ENCODE measurements around the gene FMC1. TPM values are rescaled to one million over a fixed set of nuclear protein-coding genes. Genes with fewer than 3 reads are reported as not detected.

FMC1 gene
- total RNA-seq, 1 donor = 2.2 TPM

GRCh38 chr7:139359366-139360209 lies 18.5 kb downstream of the FMC1 start, which contains the start of gene LUC7L2:
TSS of gene LUC7L2 (plus strand) at chr7:139359894. CDS start at chr7:139360262, 368 bp downstream.
- peaks cover 35% of the 10 kb centered on the region for H3K4me1 ChIP-seq (ENCODE audit: insufficient read depth, low read length)
- no peaks in the 10 kb centered on the region for H3K27me3 ChIP-seq (ENCODE audit: insufficient read depth, low read length)
- H3K4me3 ChIP-seq (ENCODE audit: low read length) = peak within 1 kb of the TSS; percentile 77

GRCh38 chr7:139360210-139360947 lies 19.2 kb downstream of the FMC1 start:
- H3K27me3 ChIP-seq (ENCODE audit: insufficient read depth, low read length) = no peaks in the 10 kb centered on the region
- H3K4me1 ChIP-seq (ENCODE audit: insufficient read depth, low read length) = peaks cover 27% of the 10 kb centered on the region
- H3K9me3 ChIP-seq (ENCODE audit: low read depth, low read length) = no peaks in the 10 kb centered on the region
- peak overlapping the region; percentile 77 for H3K4me3 ChIP-seq (ENCODE audit: low read length)

More at GRCh38 chr7:139359366-139360209, 18.5 kb downstream of the FMC1 start, which contains the start of gene LUC7L2:
- no peaks in the 10 kb centered on the region for H3K9me3 ChIP-seq (ENCODE audit: low read depth, low read length)

GRCh38 chr7:139360948-139361307 lies 19.8 kb downstream of the FMC1 start:
- Histone ChIP-seq H3K4me1 (ENCODE audit: insufficient read depth, low read length) (peaks cover 21% of the 10 kb centered on the region), H3K27me3 (ENCODE audit: insufficient read depth, low read length) (no peaks in the 10 kb centered on the region), H3K4me3 (ENCODE audit: low read length) (peak overlapping the region; percentile 77), H3K9me3 (ENCODE audit: low read depth, low read length) (no peaks in the 10 kb centered on the region)

GRCh38 chr7:139361523-139361922 lies 20.4 kb downstream of the FMC1 start:
- H3K4me1 ChIP-seq (ENCODE audit: insufficient read depth, low read length) = peaks cover 21% of the 10 kb centered on the region
- H3K4me3 ChIP-seq (ENCODE audit: low read length) = no peak overlapping the region
- no peaks in the 10 kb centered on the region for H3K9me3 ChIP-seq (ENCODE audit: low read depth, low read length)
- no peaks in the 10 kb centered on the region for H3K27me3 ChIP-seq (ENCODE audit: insufficient read depth, low read length)

GRCh38 chr7:139362302-139362701 lies 21.2 kb downstream of the FMC1 start:
- Histone ChIP-seq H3K27me3 (ENCODE audit: insufficient read depth, low read length) (no peaks in the 10 kb centered on the region), H3K4me1 (ENCODE audit: insufficient read depth, low read length) (peaks cover 21% of the 10 kb centered on the region), H3K4me3 (ENCODE audit: low read length) (no peak overlapping the region), H3K9me3 (ENCODE audit: low read depth, low read length) (no peaks in the 10 kb centered on the region)

GRCh38 chr7:139362981-139363380 lies 21.8 kb downstream of the FMC1 start:
- Histone ChIP-seq H3K9me3 (ENCODE audit: low read depth, low read length) (no peaks in the 10 kb centered on the region), H3K4me1 (ENCODE audit: insufficient read depth, low read length) (peaks cover 18% of the 10 kb centered on the region), H3K4me3 (ENCODE audit: low read length) (no peak overlapping the region), H3K27me3 (ENCODE audit: insufficient read depth, low read length) (no peaks in the 10 kb centered on the region)

- no peak overlapping the region for H3K4me3 ChIP-seq (ENCODE audit: low read length)
- peaks cover 16% of the 10 kb centered on the region for H3K4me1 ChIP-seq (ENCODE audit: insufficient read depth, low read length)
- H3K9me3 ChIP-seq (ENCODE audit: low read depth, low read length) = no peaks in the 10 kb centered on the region
- no peaks in the 10 kb centered on the region for H3K27me3 ChIP-seq (ENCODE audit: insufficient read depth, low read length)
These were observed 24.2 kb downstream of the FMC1 start for GRCh38 chr7:139365336-139365735.

GRCh38 chr7:139366400-139366799 lies 25.3 kb downstream of the FMC1 start:
- no peaks in the 10 kb centered on the region for H3K27me3 ChIP-seq (ENCODE audit: insufficient read depth, low read length)
- H3K4me3 ChIP-seq (ENCODE audit: low read length) = no peak overlapping the region
- H3K4me1 ChIP-seq (ENCODE audit: insufficient read depth, low read length) = peaks cover 16% of the 10 kb centered on the region
- no peaks in the 10 kb centered on the region for H3K9me3 ChIP-seq (ENCODE audit: low read depth, low read length)

- no peak overlapping the region for H3K4me3 ChIP-seq (ENCODE audit: low read length)
- H3K4me1 ChIP-seq (ENCODE audit: insufficient read depth, low read length) = peaks cover 6% of the 10 kb centered on the region
- H3K9me3 ChIP-seq (ENCODE audit: low read depth, low read length) = no peaks in the 10 kb centered on the region
- no peaks in the 10 kb centered on the region for H3K27me3 ChIP-seq (ENCODE audit: insufficient read depth, low read length)
These were observed 26.5 kb downstream of the FMC1 start for GRCh38 chr7:139367438-139368155.

- Histone ChIP-seq H3K4me1 (ENCODE audit: insufficient read depth, low read length) (no peaks in the 10 kb centered on the region), H3K27me3 (ENCODE audit: insufficient read depth, low read length) (no peaks in the 10 kb centered on the region), H3K4me3 (ENCODE audit: low read length) (no peak overlapping the region), H3K9me3 (ENCODE audit: low read depth, low read length) (no peaks in the 10 kb centered on the region)
These were observed 29.3 kb downstream of the FMC1 start for GRCh38 chr7:139370301-139370942.

GRCh38 chr7:139370943-139371313 lies 29.8 kb downstream of the FMC1 start:
- no peaks in the 10 kb centered on the region for H3K27me3 ChIP-seq (ENCODE audit: insufficient read depth, low read length)
- no peak overlapping the region for H3K4me3 ChIP-seq (ENCODE audit: low read length)
- no peaks in the 10 kb centered on the region for H3K9me3 ChIP-seq (ENCODE audit: low read depth, low read length)
- H3K4me1 ChIP-seq (ENCODE audit: insufficient read depth, low read length) = no peaks in the 10 kb centered on the region

- Histone ChIP-seq H3K27me3 (ENCODE audit: insufficient read depth, low read length) (no peaks in the 10 kb centered on the region), H3K9me3 (ENCODE audit: low read depth, low read length) (no peaks in the 10 kb centered on the region), H3K4me1 (ENCODE audit: insufficient read depth, low read length) (no peaks in the 10 kb centered on the region), H3K4me3 (ENCODE audit: low read length) (no peak overlapping the region)
These were observed 33.1 kb downstream of the FMC1 start for GRCh38 chr7:139374246-139374645.

GRCh38 chr7:139382439-139382838 lies 41.3 kb downstream of the FMC1 start:
- Histone ChIP-seq H3K4me3 (ENCODE audit: low read length) (no peak overlapping the region), H3K4me1 (ENCODE audit: insufficient read depth, low read length) (no peaks in the 10 kb centered on the region), H3K27me3 (ENCODE audit: insufficient read depth, low read length) (no peaks in the 10 kb centered on the region), H3K9me3 (ENCODE audit: low read depth, low read length) (no peaks in the 10 kb centered on the region)

GRCh38 chr7:139384611-139385010 lies 43.5 kb downstream of the FMC1 start:
- H3K27me3 ChIP-seq (ENCODE audit: insufficient read depth, low read length) = no peaks in the 10 kb centered on the region
- H3K4me1 ChIP-seq (ENCODE audit: insufficient read depth, low read length) = no peaks in the 10 kb centered on the region
- no peaks in the 10 kb centered on the region for H3K9me3 ChIP-seq (ENCODE audit: low read depth, low read length)
- H3K4me3 ChIP-seq (ENCODE audit: low read length) = no peak overlapping the region

- Histone ChIP-seq H3K27me3 (ENCODE audit: insufficient read depth, low read length) (no peaks in the 10 kb centered on the region), H3K4me3 (ENCODE audit: low read length) (no peak overlapping the region)
These were observed 46.5 kb downstream of the FMC1 start for GRCh38 chr7:139387594-139387993.

More at GRCh38 chr7:139387594-139387993, 46.5 kb downstream of the FMC1 start:
- H3K4me1 ChIP-seq (ENCODE audit: insufficient read depth, low read length) = no peaks in the 10 kb centered on the region
- no peaks in the 10 kb centered on the region for H3K9me3 ChIP-seq (ENCODE audit: low read depth, low read length)

Measured in mononuclear cell (primary cell).